ENCODE measurements around the gene BABAM1.

Gene BABAM1

GRCh38 chr19:17312189-17313113, 45.2 kb downstream of the BABAM1 start:
- H3K27ac ChIP-seq, result no peak overlapping the region
- TF ChIP-seq, protein P1, sequence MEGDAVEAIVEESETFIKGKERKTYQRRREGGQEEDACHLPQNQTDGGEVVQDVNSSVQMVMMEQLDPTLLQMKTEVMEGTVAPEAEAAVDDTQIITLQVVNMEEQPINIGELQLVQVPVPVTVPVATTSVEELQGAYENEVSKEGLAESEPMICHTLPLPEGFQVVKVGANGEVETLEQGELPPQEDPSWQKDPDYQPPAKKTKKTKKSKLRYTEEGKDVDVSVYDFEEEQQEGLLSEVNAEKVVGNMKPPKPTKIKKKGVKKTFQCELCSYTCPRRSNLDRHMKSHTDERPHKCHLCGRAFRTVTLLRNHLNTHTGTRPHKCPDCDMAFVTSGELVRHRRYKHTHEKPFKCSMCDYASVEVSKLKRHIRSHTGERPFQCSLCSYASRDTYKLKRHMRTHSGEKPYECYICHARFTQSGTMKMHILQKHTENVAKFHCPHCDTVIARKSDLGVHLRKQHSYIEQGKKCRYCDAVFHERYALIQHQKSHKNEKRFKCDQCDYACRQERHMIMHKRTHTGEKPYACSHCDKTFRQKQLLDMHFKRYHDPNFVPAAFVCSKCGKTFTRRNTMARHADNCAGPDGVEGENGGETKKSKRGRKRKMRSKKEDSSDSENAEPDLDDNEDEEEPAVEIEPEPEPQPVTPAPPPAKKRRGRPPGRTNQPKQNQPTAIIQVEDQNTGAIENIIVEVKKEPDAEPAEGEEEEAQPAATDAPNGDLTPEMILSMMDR (conservative IDR thresholded peaks at IDR 0.05), result no peak

GRCh38 chr19:17314007-17314593, 46.9 kb downstream of the BABAM1 start:
- TF ChIP-seq, protein P1 (conservative IDR thresholded peaks at IDR 0.05), result no peak
- no peak overlapping the region for H3K27ac ChIP-seq

DNA sequence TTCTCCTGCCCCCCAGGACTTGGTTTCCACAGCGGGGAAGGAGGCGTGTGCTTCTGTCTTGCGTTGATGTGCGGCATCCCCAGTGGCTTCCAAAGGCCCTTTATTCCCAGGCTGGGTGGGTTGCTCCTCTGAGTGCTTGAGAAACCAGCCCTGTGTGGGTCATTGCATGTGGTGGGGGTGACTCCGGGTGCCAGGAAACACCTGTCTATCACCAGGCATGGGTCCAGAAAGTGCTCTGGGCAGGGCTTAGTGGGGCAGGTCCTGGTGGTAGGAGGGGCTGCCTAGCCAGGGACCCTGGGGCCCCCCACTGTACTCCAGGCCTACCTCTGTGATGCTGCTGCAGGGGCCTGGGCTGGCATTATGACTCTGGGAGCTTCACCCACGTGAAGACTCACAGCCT, 51.7 kb downstream of the BABAM1 start:
- TF ChIP-seq, protein P1 (conservative IDR thresholded peaks at IDR 0.05), result no peak

GRCh38 chr19:17319473-17320238, 52.4 kb downstream of the BABAM1 start:
- H3K27ac ChIP-seq, result no peak overlapping the region
- TF ChIP-seq, protein P1 (conservative IDR thresholded peaks at IDR 0.05), result no peak

More for the DNA sequence above, 51.7 kb downstream of the BABAM1 start:
- no peak overlapping the region for H3K27ac ChIP-seq

GRCh38 chr19:17320435-17320834, 53.2 kb downstream of the BABAM1 start:
- TF ChIP-seq, protein P1 (conservative IDR thresholded peaks at IDR 0.05), result no peak
- no peak overlapping the region for H3K27ac ChIP-seq

GRCh38 chr19:17321655-17322489, 54.6 kb downstream of the BABAM1 start:
- no peak overlapping the region for H3K27ac ChIP-seq

More at GRCh38 chr19:17321655-17322489, 54.6 kb downstream of the BABAM1 start:
- TF ChIP-seq, protein P1 (conservative IDR thresholded peaks at IDR 0.05), result no peak
